ENCODE measurements around the gene DPP7.
A peak's percentile ranks its signal among the peaks of the same experiment; 100 is the strongest.

Gene DPP7

GRCh38 chr9:137073992-137074399 lies 40.5 kb downstream of the DPP7 start:
- no peak for TF ChIP-seq CTCF (IDR thresholded peaks at IDR 0.05; ENCODE audit: low read depth, low read length)
- H3K4me3 ChIP-seq (replicated peaks in 1 of 2; ENCODE audit: low read depth in 2 of 2, low read length in 2 of 2) = no peak overlapping the region
- no peak for DNase-seq (ENCODE audit: low read depth in 2 of 2)

- H3K4me3 ChIP-seq (replicated peaks in 1 of 2; ENCODE audit: low read depth in 2 of 2, low read length in 2 of 2) = no peak overlapping the region
- TF ChIP-seq CTCF (IDR thresholded peaks at IDR 0.05; ENCODE audit: low read depth, low read length) = no peak
- no peak for DNase-seq (ENCODE audit: low read depth in 2 of 2)
Measured at GRCh38 chr9:137071282-137071681, 43.3 kb downstream of the DPP7 start.

GRCh38 chr9:137070906-137071275 lies 43.6 kb downstream of the DPP7 start:
- no peak for TF ChIP-seq CTCF (IDR thresholded peaks at IDR 0.05; ENCODE audit: low read depth, low read length)
- H3K4me3 ChIP-seq (replicated peaks in 1 of 2; ENCODE audit: low read depth in 2 of 2, low read length in 2 of 2) = peak overlapping the region; percentile 15 to 41
- no peak for DNase-seq (ENCODE audit: low read depth in 2 of 2)

GRCh38 chr9:137070201-137070905 lies 44.2 kb downstream of the DPP7 start, which contains the start of gene SAPCD2:
SAPCD2 (minus strand) TSS chr9:137070557; CDS start chr9:137070460, 97 bp downstream.
- DNase-seq (ENCODE audit: low read depth in 2 of 2) = peak; percentile 82 to 85
- H3K4me3 ChIP-seq (replicated peaks in 1 of 2; ENCODE audit: low read depth in 2 of 2, low read length in 2 of 2) = peak within 1 kb of the TSS; percentile 15 to 41

GRCh38 chr9:137069508-137070091 lies 44.9 kb downstream of the DPP7 start:
- DNase-seq (ENCODE audit: low read depth in 2 of 2) = no peak
- TF ChIP-seq CTCF (IDR thresholded peaks at IDR 0.05; ENCODE audit: low read depth, low read length) = no peak
- peak overlapping the region in 1 of 2 donors; percentile 41 for H3K4me3 ChIP-seq (replicated peaks in 1 of 2; ENCODE audit: low read depth in 2 of 2, low read length in 2 of 2)

More at GRCh38 chr9:137070201-137070905, 44.2 kb downstream of the DPP7 start, which contains the start of gene SAPCD2:
- no peak for TF ChIP-seq CTCF (IDR thresholded peaks at IDR 0.05; ENCODE audit: low read depth, low read length)

- H3K4me3 ChIP-seq (replicated peaks in 1 of 2; ENCODE audit: low read depth in 2 of 2, low read length in 2 of 2) = no peak overlapping the region
- DNase-seq (ENCODE audit: low read depth in 2 of 2) = no peak
- no peak for TF ChIP-seq CTCF (IDR thresholded peaks at IDR 0.05; ENCODE audit: low read depth, low read length)
Measured at GRCh38 chr9:137068539-137069507, 45.7 kb downstream of the DPP7 start.

Measured in cardiac fibroblast (primary cell).